Natural killer cell (primary cell): Measurements from ENCODE around the gene PLG. TPM values are rescaled to one million over a fixed set of nuclear protein-coding genes. Genes with fewer than 3 reads are reported as not detected.
"Not testable (repeated sequence)": the region's sequence is repeated elsewhere in the genome, so short reads cannot be mapped to it uniquely, and the experiment has no call there.

Experiments used
- ATAC-seq, 3 donors: fragments of 150-1000 bp in 2 of 3; fragments of 200-7000 bp in 1 of 3; cut with Tn5 transposase; 1 replicate in 1 of 3; 2 replicates in 2 of 3; pipeline ENCODE4 v1.10.0; 2021; ENCODE audit warnings: mild to moderate bottlenecking in 2 of 3, moderate library complexity in 2 of 3
- DNase-seq, 2 donors: peaks; one replicate each; pipeline versions ENCODE4 v3.0.0 to v3.0.0-alpha.2; 2013 to 2021; ENCODE audit warnings: mixed read lengths in 1 of 2
- H3K27ac ChIP-seq: one replicate; pipeline ENCODE4 v1.5.1; 2013; ENCODE audit warnings: mild to moderate bottlenecking, low read length
- H3K27me3 ChIP-seq: one replicate; pipeline ENCODE4 v1.6.1; 2013; ENCODE audit warnings: low read length; ENCODE audit not compliant: control insufficient read depth, insufficient read depth
- H3K36me3 ChIP-seq: one replicate; pipeline ENCODE4 v1.6.1; 2013; ENCODE audit warnings: low read length; ENCODE audit not compliant: control insufficient read depth, insufficient read depth
- H3K4me1 ChIP-seq: one replicate; pipeline ENCODE4 v1.6.1; 2013; ENCODE audit warnings: low read length; ENCODE audit not compliant: control insufficient read depth, insufficient read depth
- H3K4me3 ChIP-seq: one replicate; pipeline ENCODE4 v1.5.1; 2013; ENCODE audit warnings: low read length
- H3K9me3 ChIP-seq: one replicate; pipeline ENCODE4 v1.6.1; 2013; ENCODE audit warnings: low read length; ENCODE audit not compliant: control insufficient read depth, insufficient read depth
- H3K27ac Mint-ChIP-seq, 2 donors: one replicate each; pipeline ENCODE4 v1.8.0; 2022; ENCODE audit warnings: mild to moderate bottlenecking in 2 of 2, mixed read lengths in 2 of 2, moderate library complexity in 1 of 2
- H3K27me3 Mint-ChIP-seq, 2 donors: one replicate each; pipeline ENCODE4 v1.8.0; 2022; ENCODE audit warnings: low read depth in 2 of 2, mixed read lengths in 2 of 2
- H3K36me3 Mint-ChIP-seq: one replicate; pipeline ENCODE4 v1.8.0; 2022; ENCODE audit warnings: mixed read lengths
- H3K4me1 Mint-ChIP-seq, 2 donors: one replicate each; pipeline ENCODE4 v1.8.0; 2022; ENCODE audit warnings: mixed read lengths in 2 of 2
- H3K4me3 Mint-ChIP-seq: one replicate; pipeline ENCODE4 v1.8.0; 2022; ENCODE audit warnings: mild to moderate bottlenecking, moderate library complexity, mixed read lengths
- H3K9me3 Mint-ChIP-seq, 2 donors: one replicate each; pipeline ENCODE4 v1.8.0; 2022; ENCODE audit warnings: mixed read lengths in 2 of 2
- CTCF ChIP-seq: fragments of 200-600 bp; IDR thresholded peaks from one replicate; pipeline ENCODE4 v1.8.0; 2022; ENCODE audit warnings: antibody characterized with exemption
- WGBS: methylation state at CpG from one replicate; pipeline ENCODE4 v1.1.7; 2013; ENCODE audit warnings: missing lambda C conversion rate; ENCODE audit not compliant: insufficient coverage; 5-methylcytosine and 5-hydroxymethylcytosine counted together
- intact Hi-C: fragments of 100-400 bp; cut with micrococcal nuclease; formaldehyde crosslinking; loops from one replicate; pipeline ENCODE4 v1.14.2; 2022
- total RNA-seq, 4 donors: library from RNA; stranded (reverse); fragments of 120-200 nt in 1 of 4; gene quantifications; one replicate each; pipeline versions ENCODE4 v1.2.3 to v1.2.4, GENCODE V29; 2013 to 2022

The PLG gene
- total RNA-seq, 3 donors from 2014 or later (not counting 1 experiment from before 2014, with no cell fraction given) = not detected

DNA sequence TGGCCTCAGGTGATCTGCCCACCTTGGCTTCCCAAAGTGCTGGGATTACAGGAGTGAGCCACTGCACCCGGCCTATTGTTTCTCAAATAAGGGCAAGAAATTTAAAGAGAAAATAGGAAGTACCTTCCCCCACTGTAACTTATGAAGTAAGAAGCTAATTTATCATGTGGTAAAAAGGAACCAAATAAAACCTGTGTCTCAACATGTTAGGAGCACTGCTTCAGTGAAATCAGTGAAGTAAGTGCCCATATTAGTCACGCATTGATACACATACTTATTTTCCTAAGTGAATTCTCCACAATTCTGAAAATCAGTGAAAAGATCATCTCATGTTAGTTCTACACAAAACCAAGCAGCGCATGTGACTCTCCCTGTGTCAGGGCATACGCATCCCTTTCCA, 23.8 kb upstream of the PLG start:
- H3K36me3 Mint-ChIP-seq = no peaks in the 10 kb centered on the region
- H3K27me3 Mint-ChIP-seq = peaks cover 0 to 5% of the 10 kb centered on the region in 2 donors
- TF ChIP-seq CTCF = no peak
- no peak overlapping the region for H3K27ac ChIP-seq
- ATAC-seq = no peak
- no peaks in the 10 kb centered on the region for H3K27me3 ChIP-seq
- no peaks in the 10 kb centered on the region for H3K36me3 ChIP-seq
- H3K4me1 Mint-ChIP-seq = no peaks in the 10 kb centered on the region
- 79% methylated on average over 3 of the region's 4 CpGs for WGBS
- no peaks in the 10 kb centered on the region for H3K9me3 ChIP-seq
- DNase-seq = no peak
- no peak overlapping the region for H3K4me3 ChIP-seq
- H3K9me3 Mint-ChIP-seq = peaks cover 2 to 3% of the 10 kb centered on the region in 2 donors
- H3K4me3 Mint-ChIP-seq = no peak overlapping the region
- H3K27ac Mint-ChIP-seq = no peak overlapping the region
- no peaks in the 10 kb centered on the region for H3K4me1 ChIP-seq
- intact Hi-C loops = no loop called here

GRCh38 chr6:160678744-160679401, 23.2 kb upstream of the PLG start:
- intact Hi-C loops = no loop called here
- no peaks in the 10 kb centered on the region for H3K36me3 ChIP-seq
- no peaks in the 10 kb centered on the region for H3K4me1 ChIP-seq
- TF ChIP-seq CTCF = no peak
- H3K27ac Mint-ChIP-seq = no peak overlapping the region
- no peaks in the 10 kb centered on the region for H3K4me1 Mint-ChIP-seq
- H3K27me3 ChIP-seq = no peaks in the 10 kb centered on the region
- 19% methylated on average over 42 of the region's 42 CpGs for WGBS
- ATAC-seq = no peak
- peaks cover 0 to 3% of the 10 kb centered on the region in 2 donors for H3K27me3 Mint-ChIP-seq
- no peak overlapping the region for H3K4me3 ChIP-seq
- DNase-seq = no peak
- H3K36me3 Mint-ChIP-seq = no peaks in the 10 kb centered on the region
- H3K27ac ChIP-seq = no peak overlapping the region
- no peak overlapping the region for H3K4me3 Mint-ChIP-seq
- peaks cover 0 to 3% of the 10 kb centered on the region in 2 donors for H3K9me3 Mint-ChIP-seq
- no peaks in the 10 kb centered on the region for H3K9me3 ChIP-seq

DNA sequence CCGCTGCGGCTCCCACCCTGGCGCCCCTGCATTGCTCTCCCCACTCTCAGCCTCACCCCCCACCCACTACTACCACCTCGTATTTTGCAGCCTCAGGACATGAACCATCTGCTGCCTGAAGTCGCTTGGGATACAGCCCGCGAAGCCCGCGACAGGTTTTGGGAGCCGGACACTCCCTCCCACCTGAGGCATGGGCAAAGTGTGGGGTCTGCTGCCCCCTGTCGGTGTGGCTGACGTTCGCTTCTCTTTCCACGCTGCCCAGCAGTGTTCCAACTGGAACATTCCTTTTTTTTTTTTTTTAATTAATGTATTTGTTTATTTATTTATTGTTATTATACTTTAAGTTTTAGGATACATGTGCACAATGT, 22.7 kb upstream of the PLG start:
- Histone ChIP-seq H3K27me3 (no peaks in the 10 kb centered on the region), H3K9me3 (no peaks in the 10 kb centered on the region), H3K27ac (no peak overlapping the region), H3K36me3 (no peaks in the 10 kb centered on the region), H3K4me1 (no peaks in the 10 kb centered on the region), H3K4me3 (no peak overlapping the region)
- ATAC-seq (no peak), DNase-seq (no peak)
- Mint-ChIP-seq H3K36me3 (no peaks in the 10 kb centered on the region), H3K9me3 (peaks cover 0 to 3% of the 10 kb centered on the region in 2 donors), H3K27me3 (peaks cover 0 to 3% of the 10 kb centered on the region in 2 donors), H3K4me1 (no peaks in the 10 kb centered on the region), H3K27ac (no peak overlapping the region), H3K4me3 (no peak overlapping the region)
- no peak for TF ChIP-seq CTCF
- intact Hi-C loops = no loop called here
- WGBS = 10% methylated on average over 10 of the region's 14 CpGs

GRCh38 chr6:160685101-160685761, 16.8 kb upstream of the PLG start:
- H3K9me3 ChIP-seq, H3K9me3 Mint-ChIP-seq, H3K4me1 Mint-ChIP-seq, H3K27ac Mint-ChIP-seq, H3K27ac ChIP-seq, H3K27me3 ChIP-seq, DNase-seq, H3K36me3 Mint-ChIP-seq, ATAC-seq, H3K4me3 Mint-ChIP-seq, H3K36me3 ChIP-seq, H3K27me3 Mint-ChIP-seq, H3K4me3 ChIP-seq, H3K4me1 ChIP-seq, intact Hi-C loops: not testable (repeated sequence)
- WGBS = 92% methylated on average over 31 of the region's 32 CpGs
